CD4-positive, alpha-beta T cell (primary cell): Measurements from ENCODE around the gene ST6GAL1. TPM values are rescaled to one million over a fixed set of nuclear protein-coding genes. Genes with fewer than 3 reads are reported as not detected.

ENCODE experiments used
- ATAC-seq: fragments of 200-7000 bp; cut with Tn5 transposase; one replicate; pipeline ENCODE4 v1.10.0; 2022; ENCODE audit warnings: mild to moderate bottlenecking; ENCODE audit not compliant: poor library complexity
- CTCF ChIA-PET: fragments of 350-600 bp; sonication (Branson Sonifier 250); formaldehyde crosslinking; loops from one replicate; lab custom pipeline; 2021; ENCODE audit warnings: antibody characterized with exemption, inconsistent platforms; lab: Charles Lee
- POLR2A ChIA-PET: fragments of 350-600 bp; sonication (Branson Sonifier 250); formaldehyde crosslinking; loops from one replicate; lab custom pipeline; 2021; ENCODE audit warnings: antibody characterized with exemption, inconsistent platforms; lab: Charles Lee
- DNase-seq, 14 experiments: peaks; one replicate each; pipeline ENCODE4 v3.0.0-alpha.2; 2013 to 2020; ENCODE audit warnings: mixed read lengths in 2 of 14
- H3K27ac ChIP-seq, 2 donors: one replicate each; pipeline versions ENCODE4 v1.5.1 to v1.7.0; 2013; ENCODE audit warnings: low read length in 2 of 2, low read depth in 1 of 2, mild to moderate bottlenecking in 1 of 2
- H3K27me3 ChIP-seq, 2 experiments: 1 replicate in 1 of 2; 2 replicates in 1 of 2; pipeline versions ENCODE4 v1.6.1 to v1.7.0; 2013; ENCODE audit warnings: low read length in 2 of 2, control low read depth in 1 of 2, mild to moderate bottlenecking in 1 of 2, moderate library complexity in 1 of 2; ENCODE audit not compliant: insufficient read depth in 2 of 2, control insufficient read depth in 1 of 2
- H3K36me3 ChIP-seq: one replicate; pipeline ENCODE4 v1.6.1; 2013; ENCODE audit warnings: low read length, control low read depth; ENCODE audit not compliant: insufficient read depth
- H3K4me1 ChIP-seq: one replicate; pipeline ENCODE4 v1.6.1; 2013; ENCODE audit warnings: low read length, control low read depth; ENCODE audit not compliant: insufficient read depth
- H3K4me3 ChIP-seq: one replicate; pipeline ENCODE4 v1.5.1; 2013; ENCODE audit warnings: mild to moderate bottlenecking, low read length, moderate library complexity
- H3K9me3 ChIP-seq, 2 experiments: 1 replicate in 1 of 2; 2 replicates in 1 of 2; pipeline versions ENCODE4 v1.6.1 to v1.7.0; 2013; ENCODE audit warnings: low read length in 2 of 2, mild to moderate bottlenecking in 2 of 2, control low read depth in 1 of 2, moderate library complexity in 1 of 2; ENCODE audit not compliant: control insufficient read depth in 1 of 2, insufficient read depth in 1 of 2
- H3K27ac Mint-ChIP-seq: one replicate; pipeline ENCODE4 v1.8.0; 2020; ENCODE audit warnings: mixed read lengths
- H3K27me3 Mint-ChIP-seq: one replicate; pipeline ENCODE4 v1.8.0; 2021; ENCODE audit warnings: mixed read lengths
- H3K36me3 Mint-ChIP-seq: one replicate; pipeline ENCODE4 v1.8.0; 2021; ENCODE audit warnings: low read depth, mixed read lengths
- H3K4me1 Mint-ChIP-seq: one replicate; pipeline ENCODE4 v1.8.0; 2021; ENCODE audit warnings: low read depth, mixed read lengths
- H3K4me3 Mint-ChIP-seq: one replicate; pipeline ENCODE4 v1.8.0; 2020; ENCODE audit warnings: mild to moderate bottlenecking, mixed read lengths
- H3K9me3 Mint-ChIP-seq: one replicate; pipeline ENCODE4 v1.8.0; 2020; ENCODE audit warnings: mixed read lengths
- intact Hi-C, 2 experiments: fragments of 100-400 bp; cut with DNase I in 1 of 2; cut with micrococcal nuclease in 1 of 2; formaldehyde crosslinking; loops; one replicate each; pipeline versions ENCODE4 v1.15.1 to v1.9.0; 2023 to 2025; cut with DNase I, micrococcal nuclease
- total RNA-seq, 174 experiments: library from RNA in 2 of 174; stranded (reverse) in 2 of 174; gene quantifications; one replicate each; pipeline ENCODE4 v1.2.3 and lab custom pipeline; 2021 to 2026
- TF ChIP-seq, protein P1 (sequence below): fragments of 200-600 bp; IDR thresholded peaks from one replicate; pipeline ENCODE4 v1.8.0; 2022; ENCODE audit warnings: antibody characterized with exemption, mild to moderate bottlenecking

ST6GAL1 gene
- total RNA-seq, 2 experiments from 2014 or later: 27.6 to 29.1 TPM

DNA sequence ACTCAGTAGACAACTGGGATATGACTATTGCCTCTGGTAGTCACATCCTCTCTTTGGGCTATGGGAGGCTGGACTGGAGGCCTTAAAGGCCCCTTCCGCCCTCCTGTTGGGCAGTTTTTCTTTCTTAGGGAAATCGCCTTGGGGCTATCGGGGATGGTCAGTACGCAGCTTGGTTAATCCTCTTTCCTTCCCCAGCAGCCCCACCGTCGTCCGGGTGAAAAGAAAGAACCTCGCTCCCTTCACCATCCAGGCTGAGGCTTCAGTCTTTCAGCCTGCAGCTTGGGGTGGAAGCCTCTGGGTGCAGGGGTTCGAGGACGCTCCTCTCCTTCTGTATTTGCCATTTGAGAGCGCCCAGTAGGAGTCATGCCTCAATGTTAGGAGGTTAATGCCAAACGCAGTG, 641 bp upstream of the ST6GAL1 start:
- Mint-ChIP-seq H3K4me3 (peak overlapping the region; percentile 100), H3K27ac (peak overlapping the region; percentile 94), H3K27me3 (no peaks in the 10 kb centered on the region), H3K36me3 (peaks cover 49% of the 10 kb centered on the region), H3K9me3 (no peaks in the 10 kb centered on the region), H3K4me1 (peaks cover 33% of the 10 kb centered on the region)
- ATAC-seq (no peak), DNase-seq (no peak)
- Histone ChIP-seq H3K36me3 (peaks cover 16% of the 10 kb centered on the region), H3K4me1 (peaks cover 33% of the 10 kb centered on the region), H3K9me3 (peaks cover 0 to 3% of the 10 kb centered on the region in 2 experiments), H3K4me3 (peak overlapping the region; percentile 97), H3K27me3 (no peaks in the 10 kb centered on the region), H3K27ac (no peak overlapping the region)
- intact Hi-C loops: loop anchor here (2.0 to 10.0 kb wide), 8 partner anchors 21 to 355 kb away; partner anchors contain the start of gene DNAJB11 (in 1 of the 2)
- ChIA-PET CTCF (interaction anchor here (3.9 kb wide), 1 partner anchor 80 kb away, joined by 23 read pairs; no protein-coding TSS in a partner anchor), POLR2A (interaction anchor here (2.0 to 5.2 kb wide), 3 partner anchors 21 to 99 kb away, joined by 5 to 88 read pairs (median 80); no protein-coding TSS in a partner anchor)
- TF ChIP-seq, protein P1, sequence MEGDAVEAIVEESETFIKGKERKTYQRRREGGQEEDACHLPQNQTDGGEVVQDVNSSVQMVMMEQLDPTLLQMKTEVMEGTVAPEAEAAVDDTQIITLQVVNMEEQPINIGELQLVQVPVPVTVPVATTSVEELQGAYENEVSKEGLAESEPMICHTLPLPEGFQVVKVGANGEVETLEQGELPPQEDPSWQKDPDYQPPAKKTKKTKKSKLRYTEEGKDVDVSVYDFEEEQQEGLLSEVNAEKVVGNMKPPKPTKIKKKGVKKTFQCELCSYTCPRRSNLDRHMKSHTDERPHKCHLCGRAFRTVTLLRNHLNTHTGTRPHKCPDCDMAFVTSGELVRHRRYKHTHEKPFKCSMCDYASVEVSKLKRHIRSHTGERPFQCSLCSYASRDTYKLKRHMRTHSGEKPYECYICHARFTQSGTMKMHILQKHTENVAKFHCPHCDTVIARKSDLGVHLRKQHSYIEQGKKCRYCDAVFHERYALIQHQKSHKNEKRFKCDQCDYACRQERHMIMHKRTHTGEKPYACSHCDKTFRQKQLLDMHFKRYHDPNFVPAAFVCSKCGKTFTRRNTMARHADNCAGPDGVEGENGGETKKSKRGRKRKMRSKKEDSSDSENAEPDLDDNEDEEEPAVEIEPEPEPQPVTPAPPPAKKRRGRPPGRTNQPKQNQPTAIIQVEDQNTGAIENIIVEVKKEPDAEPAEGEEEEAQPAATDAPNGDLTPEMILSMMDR: no peak

DNA sequence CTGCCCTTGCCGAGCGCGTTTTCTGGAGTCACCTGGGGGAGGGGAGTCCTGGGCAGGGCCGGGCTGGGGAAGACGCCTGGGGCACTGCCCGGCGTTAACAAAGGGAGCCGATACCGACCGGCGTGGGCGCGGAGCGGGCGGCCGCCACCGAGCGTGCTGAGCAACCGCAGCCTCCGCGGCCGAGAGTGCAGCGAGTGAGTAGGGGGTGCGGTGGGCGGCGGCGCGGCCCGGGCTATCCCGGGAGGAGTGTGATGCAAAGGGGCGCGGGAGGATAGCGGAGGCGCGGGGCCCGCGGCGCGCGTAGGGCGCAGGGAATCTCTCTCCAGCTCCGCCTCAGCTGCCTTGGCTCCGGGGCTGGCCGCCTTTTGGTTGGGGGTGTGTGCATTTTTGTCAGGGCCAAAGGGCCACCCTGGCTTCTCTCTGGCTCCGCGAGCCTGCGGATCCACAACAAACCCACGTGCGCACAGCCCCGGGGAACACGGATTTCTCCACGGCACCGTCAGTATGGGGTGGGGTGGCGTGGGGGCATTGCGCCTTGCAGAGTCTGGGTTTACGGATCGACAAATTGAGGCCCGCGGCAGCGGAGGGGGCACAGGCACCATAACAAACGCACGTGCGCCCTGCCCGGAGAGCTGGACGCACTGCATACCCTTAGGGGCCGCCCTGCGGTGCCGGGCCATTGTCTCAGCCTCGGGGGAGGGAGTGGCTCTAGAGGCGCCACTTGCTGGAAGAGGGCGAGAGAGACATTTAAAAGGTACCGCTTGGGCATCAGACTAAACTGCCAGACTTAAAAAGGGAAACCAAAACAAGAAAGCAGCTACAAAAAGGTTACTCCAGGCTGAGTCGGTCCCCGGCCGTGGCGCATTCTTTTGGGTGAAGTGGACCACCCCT, 560 bp downstream of the ST6GAL1 start:
- ATAC-seq (peak; percentile 76), DNase-seq (peak; percentile 47 to 88 (median 62))
- Histone ChIP-seq H3K36me3 (peaks cover 28% of the 10 kb centered on the region), H3K4me1 (peaks cover 34% of the 10 kb centered on the region), H3K27me3 (no peaks in the 10 kb centered on the region), H3K4me3 (peak overlapping the region; percentile 97), H3K27ac (peak overlapping the region; percentile 68 to 87), H3K9me3 (peaks cover 0 to 3% of the 10 kb centered on the region in 2 experiments)
- Mint-ChIP-seq H3K27me3 (no peaks in the 10 kb centered on the region), H3K36me3 (peaks cover 59% of the 10 kb centered on the region), H3K4me1 (peaks cover 43% of the 10 kb centered on the region), H3K4me3 (peak overlapping the region; percentile 100), H3K27ac (peak overlapping the region; percentile 94), H3K9me3 (no peaks in the 10 kb centered on the region)
- ChIA-PET CTCF (interaction anchor here (0.6 to 3.9 kb wide), 23 partner anchors 11 to 987 kb away, joined by 3 to 23 read pairs (median 4); no protein-coding TSS in a partner anchor), POLR2A (interaction anchor here (0.6 to 5.3 kb wide), 37 partner anchors 8 to 234 kb away, joined by 3 to 88 read pairs (median 5); partner anchors contain the start of genes ADIPOQ, EIF4A2 and RPL39L)
- intact Hi-C loops: loop anchor here (1.0 to 10.0 kb wide), 9 partner anchors 22 to 356 kb away; partner anchors contain the start of gene DNAJB11 (in 1 of the 2)
- TF ChIP-seq, protein P1: peak; percentile 48

DNA sequence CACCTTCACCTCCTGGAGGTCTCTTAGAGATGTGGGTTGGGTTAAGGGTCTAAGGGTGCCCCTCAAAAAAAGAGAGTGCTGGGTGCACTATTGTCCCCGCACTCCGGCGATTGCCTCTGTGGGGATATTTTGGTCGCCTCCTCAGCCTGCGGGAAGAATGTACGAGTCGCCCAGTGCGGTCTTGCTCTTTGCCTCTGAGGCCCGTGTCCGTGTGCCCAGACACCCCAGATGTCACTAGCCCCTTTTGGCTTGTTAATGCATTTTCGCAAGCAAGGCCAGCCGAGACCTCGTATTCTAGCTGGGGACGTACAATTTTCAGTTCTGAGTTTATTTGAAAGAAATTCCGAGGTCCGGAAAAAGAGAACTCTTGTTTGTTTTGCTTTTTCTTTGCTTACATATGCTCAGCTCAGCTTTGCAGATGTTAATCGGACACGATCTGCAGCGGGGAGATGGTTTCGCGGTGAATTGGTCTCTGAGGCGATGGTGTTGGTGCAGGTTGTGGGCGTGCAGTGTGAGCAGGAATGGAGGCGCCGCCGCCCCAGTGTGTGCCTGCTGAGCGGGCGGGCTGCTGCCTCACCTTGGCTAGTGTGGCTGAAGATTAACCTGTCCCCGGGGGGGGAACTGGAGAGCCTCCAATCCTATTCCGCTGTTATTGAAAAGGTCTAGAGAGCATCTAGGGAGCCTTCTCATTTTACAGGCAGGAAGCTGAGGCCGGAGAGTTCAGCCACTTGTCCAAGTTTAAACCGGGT, 1.4 kb downstream of the ST6GAL1 start:
- DNase-seq (peak; percentile 46 to 86 (median 63)), ATAC-seq (peak; percentile 62)
- peak overlapping the region; percentile 68 to 87 for H3K27ac ChIP-seq
- no peaks in the 10 kb centered on the region for H3K27me3 ChIP-seq
- TF ChIP-seq, protein P1: no peak
- CTCF ChIA-PET: interaction anchor here (0.6 to 3.9 kb wide), 25 partner anchors 10 to 988 kb away, joined by 3 to 23 read pairs (median 4); partner anchors contain the start of gene RPL39L
- peaks cover 0 to 3% of the 10 kb centered on the region in 2 experiments for H3K9me3 ChIP-seq
- H3K4me1 Mint-ChIP-seq: peaks cover 50% of the 10 kb centered on the region
- peak overlapping the region; percentile 94 for H3K27ac Mint-ChIP-seq
- peaks cover 34% of the 10 kb centered on the region for H3K36me3 ChIP-seq
- H3K36me3 Mint-ChIP-seq: peaks cover 67% of the 10 kb centered on the region
- H3K4me3 ChIP-seq: peak overlapping the region; percentile 97
- H3K4me1 ChIP-seq: peaks cover 36% of the 10 kb centered on the region
- intact Hi-C loops: loop anchor here (1.0 to 10.0 kb wide), 9 partner anchors 23 to 357 kb away; partner anchors contain the start of gene DNAJB11 (in 1 of the 2)
- H3K4me3 Mint-ChIP-seq: peak overlapping the region; percentile 100
- no peaks in the 10 kb centered on the region for H3K27me3 Mint-ChIP-seq
- POLR2A ChIA-PET: interaction anchor here (0.6 to 5.3 kb wide), 37 partner anchors 9 to 233 kb away, joined by 3 to 88 read pairs (median 5); partner anchors contain the start of genes ADIPOQ, EIF4A2 and RPL39L
- no peaks in the 10 kb centered on the region for H3K9me3 Mint-ChIP-seq
